Measurements from ENCODE around the gene H2AZ1.

DNA sequence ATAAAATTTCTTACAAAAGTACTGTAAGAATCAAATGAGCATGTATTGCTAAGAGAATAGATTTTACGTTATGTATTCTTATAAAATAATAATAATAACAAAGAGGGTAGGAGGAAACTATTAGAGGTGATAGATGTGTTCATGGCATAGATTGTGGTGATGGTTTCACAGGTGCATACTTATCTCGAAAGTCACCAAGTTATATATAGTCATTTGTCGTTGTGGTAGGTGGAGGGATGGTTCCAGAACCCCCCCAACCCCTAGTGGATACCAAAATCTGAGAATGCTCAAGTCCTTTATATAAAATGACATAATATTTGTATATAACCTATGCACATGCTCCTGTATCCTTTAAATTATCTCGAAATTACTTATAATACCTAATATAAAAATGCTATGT, 36.7 kb upstream of the H2AZ1 start:
- TF ChIP-seq, protein P1, sequence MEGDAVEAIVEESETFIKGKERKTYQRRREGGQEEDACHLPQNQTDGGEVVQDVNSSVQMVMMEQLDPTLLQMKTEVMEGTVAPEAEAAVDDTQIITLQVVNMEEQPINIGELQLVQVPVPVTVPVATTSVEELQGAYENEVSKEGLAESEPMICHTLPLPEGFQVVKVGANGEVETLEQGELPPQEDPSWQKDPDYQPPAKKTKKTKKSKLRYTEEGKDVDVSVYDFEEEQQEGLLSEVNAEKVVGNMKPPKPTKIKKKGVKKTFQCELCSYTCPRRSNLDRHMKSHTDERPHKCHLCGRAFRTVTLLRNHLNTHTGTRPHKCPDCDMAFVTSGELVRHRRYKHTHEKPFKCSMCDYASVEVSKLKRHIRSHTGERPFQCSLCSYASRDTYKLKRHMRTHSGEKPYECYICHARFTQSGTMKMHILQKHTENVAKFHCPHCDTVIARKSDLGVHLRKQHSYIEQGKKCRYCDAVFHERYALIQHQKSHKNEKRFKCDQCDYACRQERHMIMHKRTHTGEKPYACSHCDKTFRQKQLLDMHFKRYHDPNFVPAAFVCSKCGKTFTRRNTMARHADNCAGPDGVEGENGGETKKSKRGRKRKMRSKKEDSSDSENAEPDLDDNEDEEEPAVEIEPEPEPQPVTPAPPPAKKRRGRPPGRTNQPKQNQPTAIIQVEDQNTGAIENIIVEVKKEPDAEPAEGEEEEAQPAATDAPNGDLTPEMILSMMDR (IDR thresholded peaks at IDR 0.05) = no peak
- no peak for TF ChIP-seq EP300 (IDR thresholded peaks at IDR 0.05)
- TF ChIP-seq POLR2A (IDR thresholded peaks at IDR 0.05) = no peak
